AML-193 (cell line): ENCODE results near the gene EXOC3L4.

ENCODE experiments used
- DNase-seq, 2 experiments: peaks; one replicate each; lab custom pipeline; 2025; lab: John Stamatoyannopoulos, UW

EXOC3L4 gene

DNA sequence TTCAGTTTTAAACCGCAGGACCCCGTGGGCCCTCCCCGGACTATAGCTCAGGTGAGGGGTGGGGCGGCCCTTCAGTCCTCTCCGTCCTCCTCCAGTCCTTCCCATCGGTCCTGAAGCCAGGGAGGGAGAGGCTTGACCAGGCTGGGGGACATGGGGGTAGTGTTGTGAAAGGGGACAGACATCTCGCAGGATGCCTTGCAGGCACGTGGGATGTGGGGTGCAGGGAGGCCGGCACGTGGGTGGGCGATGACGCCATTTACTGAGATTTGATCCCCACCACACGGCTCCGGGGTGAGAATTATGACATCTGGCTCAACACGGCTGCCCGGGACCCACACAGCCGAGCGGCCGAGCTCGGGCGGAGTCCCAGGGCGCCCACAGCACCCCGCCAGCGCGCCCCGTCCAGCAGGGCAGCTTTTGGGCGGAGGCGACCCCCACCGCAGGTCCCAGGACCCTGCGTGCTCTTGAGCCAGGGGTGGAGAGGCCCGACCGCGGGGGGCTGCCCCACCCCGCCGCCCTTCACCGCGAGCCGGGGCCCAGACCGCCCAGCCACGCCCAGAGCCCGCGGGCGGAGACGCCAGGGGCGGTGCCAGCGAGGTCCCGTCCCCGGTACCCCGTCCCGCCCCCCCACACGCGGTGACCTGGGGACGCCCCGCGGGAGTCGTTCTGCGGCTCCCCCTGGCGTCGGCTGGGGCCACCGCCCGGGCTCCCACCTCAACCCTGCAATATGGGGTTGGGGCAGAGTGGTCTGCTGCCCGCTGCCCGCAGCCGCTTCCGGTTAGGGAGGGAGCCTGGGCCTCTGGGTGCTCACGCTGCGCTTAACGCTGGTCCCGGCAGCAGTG, 3.3 kb upstream of the EXOC3L4 start:
- peak; percentile 39 to 45 for DNase-seq

DNA sequence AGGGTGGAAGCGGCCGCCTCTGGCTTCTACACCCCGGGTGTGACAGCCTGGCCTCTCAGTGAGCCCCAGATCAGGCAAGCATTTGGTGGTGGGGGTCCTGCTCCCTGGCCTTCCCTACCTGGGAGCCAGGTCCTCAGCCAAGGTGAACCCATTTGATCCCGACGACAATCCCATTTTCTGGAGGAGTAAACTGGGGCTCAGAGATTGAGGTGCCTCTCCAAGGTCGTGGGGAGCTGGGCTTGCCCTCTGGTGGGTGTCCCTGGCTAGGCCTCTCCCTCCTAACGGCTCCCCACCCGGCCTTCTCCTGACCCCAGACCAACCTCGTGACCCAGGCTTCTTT, 2.7 kb upstream of the EXOC3L4 start:
- no peak for DNase-seq

DNA sequence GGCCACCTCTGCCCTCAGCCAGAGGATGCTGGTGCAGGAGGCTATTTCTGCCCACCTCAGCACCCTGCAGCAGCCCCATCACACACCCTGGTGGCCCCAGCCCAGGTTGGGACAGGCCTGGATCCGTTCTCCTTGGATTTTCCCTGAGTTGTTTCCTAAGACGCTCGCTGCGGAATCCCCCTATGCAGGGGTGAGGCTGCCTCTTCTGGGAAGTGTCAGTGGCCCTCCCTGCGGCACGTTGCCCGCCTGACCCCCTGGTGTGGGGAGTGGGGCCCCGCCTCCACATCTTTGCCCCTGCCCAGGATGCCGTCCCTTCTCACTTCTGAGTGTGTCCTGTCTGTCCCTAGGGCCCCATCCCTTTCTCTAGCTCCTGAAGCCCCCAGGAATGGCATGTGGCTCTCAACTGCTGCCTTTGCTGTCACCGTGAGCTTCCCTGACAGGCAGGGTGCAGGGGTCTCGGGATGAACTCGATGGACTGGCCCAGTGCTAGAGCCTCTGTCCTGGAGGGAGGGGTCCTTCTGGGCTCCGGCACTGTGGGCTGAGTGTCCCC, 594 bp upstream of the EXOC3L4 start:
- DNase-seq, result no peak

DNA sequence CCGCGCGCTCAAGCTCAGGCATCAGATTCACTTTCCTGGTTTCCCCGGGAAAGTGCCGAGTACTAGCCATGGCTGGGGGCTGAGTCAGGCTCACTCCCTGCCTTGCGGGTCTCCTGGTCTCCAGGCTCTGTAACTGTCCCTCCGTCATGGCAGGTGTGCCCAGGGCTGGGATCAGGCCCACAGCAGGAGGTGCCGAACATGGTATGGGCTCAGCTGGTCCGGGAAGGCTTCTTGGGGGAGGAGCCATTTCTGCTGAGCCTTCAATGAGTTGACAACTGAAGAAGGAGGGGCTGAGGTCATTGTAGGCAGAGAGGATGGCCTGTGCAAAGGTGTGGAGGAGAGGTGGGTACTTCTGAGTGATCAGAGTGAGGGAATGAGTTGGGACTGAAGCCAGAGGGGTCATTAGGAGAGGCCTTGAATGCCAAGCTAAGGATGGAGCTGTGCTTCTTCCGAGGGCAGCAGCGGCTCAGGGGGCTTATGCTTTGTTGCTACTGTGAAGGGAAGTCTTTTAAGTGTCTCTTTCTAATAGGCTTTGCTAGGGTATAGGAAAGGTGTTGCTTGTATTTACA, 769 bp downstream of the EXOC3L4 start:
- no peak for DNase-seq

DNA sequence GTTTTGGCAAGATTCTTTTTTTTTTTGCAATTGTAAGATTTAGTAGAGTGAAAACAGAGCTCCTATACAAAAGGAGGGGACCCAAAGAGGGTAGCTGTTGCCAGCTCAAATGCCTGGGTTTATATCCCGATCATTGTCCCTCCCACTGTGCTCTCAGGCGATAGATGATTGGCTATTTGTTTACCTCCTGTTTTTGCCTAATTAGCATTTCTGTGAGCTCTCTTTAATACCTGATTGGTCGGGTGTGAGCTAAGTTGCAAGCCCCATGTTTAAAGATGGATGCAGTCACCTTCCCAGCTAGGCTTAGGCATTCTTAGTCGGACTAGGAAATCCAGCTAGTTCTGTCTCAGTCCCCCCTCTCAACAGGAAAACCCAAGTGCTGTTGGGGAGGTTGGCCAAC, 1.9 kb downstream of the EXOC3L4 start:
- no peak for DNase-seq

DNA sequence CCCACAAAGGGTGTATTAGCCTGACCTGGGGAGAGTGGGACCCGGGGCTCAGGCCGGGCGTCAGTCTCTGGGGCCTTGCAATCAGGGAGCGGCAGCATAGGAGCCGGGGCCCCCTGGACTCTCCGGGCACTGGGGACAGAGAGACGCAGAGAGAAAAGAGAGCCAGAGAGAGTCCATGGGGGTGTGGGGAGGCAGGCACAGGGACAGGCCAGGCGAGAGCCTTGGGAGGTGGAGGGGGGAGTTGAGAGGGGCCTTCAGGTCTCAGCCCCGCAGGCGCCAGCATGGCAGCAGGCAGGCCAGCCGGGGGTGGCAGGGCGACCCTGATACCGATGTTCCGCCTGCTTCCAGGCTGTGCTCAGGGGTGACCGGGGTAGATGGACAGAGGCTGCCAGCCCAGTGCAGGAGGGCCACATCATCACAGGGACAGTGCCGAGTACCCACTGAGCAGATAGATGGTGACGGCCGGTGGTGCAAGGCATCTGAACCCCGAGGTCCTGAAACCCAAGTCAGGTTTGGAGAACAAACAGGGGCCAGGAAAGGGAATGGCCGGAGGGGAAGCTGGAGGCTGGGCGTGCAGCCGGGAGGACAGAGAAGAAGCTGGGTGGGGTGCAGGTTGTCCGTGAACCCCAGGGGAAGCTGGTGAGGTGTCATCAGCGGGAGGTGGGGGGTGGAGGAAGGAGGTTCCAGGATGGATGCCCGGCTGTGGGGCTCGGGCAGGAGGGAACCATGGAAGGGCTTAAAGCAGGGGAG, 2.9 kb downstream of the EXOC3L4 start:
- no peak for DNase-seq

DNA sequence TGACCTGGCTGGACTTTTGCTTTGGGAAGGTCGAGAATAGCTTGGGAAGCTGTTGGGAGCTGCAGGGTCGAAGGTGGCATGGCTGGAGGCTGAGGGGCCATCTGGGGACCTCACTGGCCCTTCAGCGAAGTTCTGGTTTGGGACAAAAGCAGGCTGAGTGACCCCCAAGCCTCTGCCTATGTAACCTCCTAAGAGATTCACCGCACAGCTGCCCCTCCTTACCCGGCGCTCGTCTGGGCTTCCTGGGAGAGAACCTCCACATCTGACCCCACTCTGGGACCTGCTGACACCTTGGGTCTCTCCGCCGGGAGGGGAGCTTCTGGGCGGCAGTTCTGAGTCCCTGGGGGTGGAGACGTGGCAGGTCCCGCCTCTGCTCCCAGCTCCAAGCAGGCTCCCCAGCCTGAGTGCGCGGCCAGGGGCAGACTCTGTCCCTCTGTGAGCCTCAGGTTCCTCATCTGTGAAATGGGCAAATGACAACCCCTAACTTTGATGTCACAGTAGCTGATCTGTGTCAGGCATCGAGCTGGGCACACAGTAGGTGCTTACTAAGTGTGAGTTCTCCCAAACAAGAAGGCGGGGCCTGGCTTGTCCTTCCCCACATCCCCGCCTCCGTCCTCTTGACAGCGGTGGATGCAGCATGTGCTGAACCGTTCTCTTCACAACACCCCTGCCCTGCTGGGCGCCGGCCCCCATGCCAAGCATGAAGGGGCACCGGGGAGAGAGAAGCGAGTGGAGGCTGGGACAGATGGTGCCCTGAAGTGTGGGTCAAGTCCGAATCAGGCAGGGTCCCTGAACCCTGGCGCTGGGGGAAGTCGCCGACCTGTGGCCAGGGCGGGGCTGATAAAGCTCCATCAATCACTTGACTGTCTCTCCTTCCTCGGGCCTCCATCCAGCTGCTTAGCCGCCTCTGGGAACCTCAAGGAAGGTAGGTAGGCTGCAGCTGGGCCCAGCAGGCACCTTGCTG, 3.8 kb downstream of the EXOC3L4 start:
- no peak for DNase-seq

DNA sequence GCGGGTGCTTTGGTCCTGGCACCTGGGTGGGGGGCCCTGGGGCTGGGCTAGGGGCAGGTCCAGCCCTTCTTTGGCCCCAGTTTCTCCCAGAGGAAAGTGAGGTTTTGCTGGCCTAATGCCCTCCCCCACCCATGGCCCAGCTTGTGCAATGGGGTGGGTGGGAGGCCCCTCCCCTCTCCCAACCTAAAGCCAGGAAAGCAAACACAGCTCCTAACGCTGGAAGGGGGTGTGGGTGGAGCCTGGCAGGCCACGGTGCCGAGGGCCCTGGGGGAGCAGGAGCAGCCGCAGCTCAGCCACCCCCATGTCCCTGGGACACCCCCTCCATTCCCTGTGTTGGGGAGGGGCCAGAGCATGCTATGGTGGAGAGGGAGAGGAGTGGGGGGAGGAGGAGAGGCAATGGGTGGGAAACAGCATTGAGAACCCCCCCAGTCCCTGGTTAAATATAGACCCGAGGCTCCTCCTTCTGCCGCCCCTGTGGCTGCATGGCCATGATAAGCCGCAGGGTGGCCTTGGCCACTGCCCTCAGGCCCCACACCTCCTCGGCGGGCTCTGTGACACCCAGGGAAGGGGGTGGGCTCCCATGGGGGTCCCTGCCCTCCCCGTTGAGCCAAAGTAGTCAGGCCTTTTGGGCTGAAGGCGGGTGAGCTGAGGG, 4.7 kb downstream of the EXOC3L4 start:
- no peak for DNase-seq

DNA sequence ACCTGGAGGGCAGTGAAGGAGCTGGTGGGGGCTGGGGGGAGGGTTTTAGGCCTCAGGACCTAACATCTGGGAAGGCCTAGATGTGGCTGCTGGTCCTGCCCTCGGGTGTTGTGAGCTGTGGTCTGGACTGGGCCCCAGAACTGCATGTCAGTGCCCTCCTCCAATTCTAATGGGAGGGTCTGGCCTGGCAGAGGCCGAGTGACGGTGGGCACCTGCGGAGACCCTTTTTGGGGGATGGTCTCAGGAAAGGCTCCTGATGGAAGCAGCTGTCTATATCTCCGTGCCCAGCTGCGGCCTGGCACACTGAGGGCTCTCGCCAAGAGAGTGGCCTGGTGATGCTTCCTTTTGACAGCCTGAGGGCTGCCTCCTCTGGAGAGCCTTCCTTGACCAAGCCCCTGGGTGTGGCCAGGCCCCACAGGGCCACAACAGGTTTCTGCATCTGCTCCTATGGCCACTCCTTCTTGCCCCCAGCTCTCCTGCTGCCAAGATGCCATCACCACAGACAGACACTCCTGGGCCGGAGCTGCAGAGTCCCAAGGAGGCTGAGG, 5.3 kb downstream of the EXOC3L4 start:
- DNase-seq, result no peak

DNA sequence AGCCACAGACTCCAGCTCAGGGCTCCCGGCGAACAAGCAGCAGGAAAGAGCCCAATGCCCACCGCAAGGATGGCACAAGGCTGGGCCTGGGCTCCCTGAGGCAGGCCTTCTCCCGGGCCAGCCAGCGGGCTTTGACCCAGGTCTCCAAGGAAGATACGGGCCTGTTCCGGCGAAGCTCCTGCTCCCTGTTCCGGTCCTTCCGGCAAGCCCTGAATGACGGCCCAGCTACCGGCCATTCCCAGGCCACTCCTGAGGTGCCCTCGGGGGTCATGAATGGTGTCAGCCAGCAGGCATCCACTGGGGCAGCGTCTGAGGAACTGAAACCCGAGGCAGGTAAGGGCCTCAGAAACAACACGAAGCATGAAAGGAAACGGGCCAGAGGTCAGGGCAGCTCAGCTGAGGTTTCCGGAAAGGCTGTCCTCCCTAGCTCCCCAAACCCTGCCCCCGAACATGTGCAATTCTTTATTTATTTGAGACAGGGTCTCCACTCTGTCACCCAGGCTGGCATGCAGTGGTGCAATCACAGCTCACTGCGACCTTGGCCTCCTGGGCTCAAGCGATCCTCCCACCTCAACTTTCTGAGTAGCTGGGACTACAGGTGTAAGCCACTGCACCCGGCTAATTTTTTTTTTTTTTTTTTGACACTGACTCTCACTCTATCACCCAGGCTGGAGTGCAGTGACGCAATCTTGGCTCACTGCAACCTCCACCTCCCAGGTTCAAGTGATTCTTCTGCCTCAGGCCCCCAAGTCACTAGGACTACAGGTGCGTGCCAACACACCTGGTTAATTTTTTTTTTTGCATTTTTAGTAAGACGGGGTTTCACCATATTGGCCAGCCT, 6.0 kb downstream of the EXOC3L4 start:
- DNase-seq, result no peak

DNA sequence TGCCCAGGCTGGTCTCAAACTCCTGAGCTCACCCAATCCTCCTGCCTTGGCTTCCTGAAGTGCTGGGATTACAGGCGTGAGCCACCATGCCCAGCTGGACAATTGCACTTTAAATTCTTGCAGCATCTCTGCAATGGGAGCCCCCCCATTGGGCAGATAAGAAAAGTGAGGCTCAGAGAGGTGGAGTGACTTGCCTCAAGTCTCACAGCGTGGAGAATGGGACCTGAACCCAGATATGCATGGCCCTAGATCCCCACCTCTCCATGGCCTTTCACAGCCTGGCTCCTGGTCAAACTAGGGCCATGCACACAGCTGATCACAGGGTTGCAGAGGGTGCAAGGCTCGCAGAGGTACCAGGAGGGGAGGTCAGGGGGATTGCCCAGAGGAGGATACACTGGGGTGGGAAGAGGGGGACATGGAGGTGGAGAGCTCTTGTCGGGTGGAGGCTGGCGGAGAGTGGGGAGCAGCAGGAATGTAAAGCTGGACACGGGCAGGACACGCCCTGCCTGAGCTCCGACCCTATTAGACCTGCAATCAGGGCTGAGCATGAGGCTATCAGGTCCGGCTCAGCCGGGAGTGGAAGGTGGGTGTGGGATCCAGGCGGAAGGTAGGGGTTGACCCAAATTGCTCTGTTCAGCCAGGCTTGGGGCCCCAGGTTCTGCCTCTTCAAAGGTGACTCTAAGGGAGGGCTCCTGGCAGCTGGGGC, 6.9 kb downstream of the EXOC3L4 start:
- DNase-seq, result no peak

DNA sequence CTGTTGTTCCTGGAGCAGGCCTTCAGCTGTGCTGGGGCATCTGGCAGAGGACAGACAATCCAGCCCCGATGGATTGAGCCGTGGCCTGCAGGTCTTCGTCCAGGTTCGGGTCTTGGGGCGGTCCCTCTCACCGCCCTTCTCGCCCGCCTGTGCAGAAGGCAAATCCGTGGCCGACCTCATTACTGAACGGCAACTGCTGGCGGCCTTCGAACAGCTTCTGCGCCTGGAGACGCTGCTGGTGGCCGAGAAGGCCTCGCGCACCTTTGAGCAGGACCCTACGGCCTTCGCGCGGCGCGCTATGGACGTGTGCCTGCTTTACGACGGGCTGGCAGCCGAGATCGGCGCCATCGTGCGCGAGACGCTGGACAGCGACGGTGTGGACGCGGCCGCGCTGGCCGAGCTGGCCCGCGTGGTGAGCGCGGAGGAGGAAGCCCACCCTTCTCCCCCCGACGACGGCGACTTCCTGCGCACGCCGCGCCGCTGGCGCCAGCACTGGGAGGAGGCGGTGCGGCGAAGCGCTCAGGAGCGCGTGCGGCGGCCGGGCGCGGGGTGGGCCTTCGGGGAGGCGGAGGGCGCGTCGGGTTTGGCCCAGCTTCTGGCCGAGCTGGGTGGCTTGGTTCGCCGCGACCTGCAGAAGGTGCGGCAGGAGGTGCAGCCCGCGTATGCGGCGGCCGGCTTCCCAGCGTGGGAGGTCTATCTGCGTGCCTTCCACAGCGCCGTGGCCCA, 7.6 kb downstream of the EXOC3L4 start:
- DNase-seq, result no peak

DNA sequence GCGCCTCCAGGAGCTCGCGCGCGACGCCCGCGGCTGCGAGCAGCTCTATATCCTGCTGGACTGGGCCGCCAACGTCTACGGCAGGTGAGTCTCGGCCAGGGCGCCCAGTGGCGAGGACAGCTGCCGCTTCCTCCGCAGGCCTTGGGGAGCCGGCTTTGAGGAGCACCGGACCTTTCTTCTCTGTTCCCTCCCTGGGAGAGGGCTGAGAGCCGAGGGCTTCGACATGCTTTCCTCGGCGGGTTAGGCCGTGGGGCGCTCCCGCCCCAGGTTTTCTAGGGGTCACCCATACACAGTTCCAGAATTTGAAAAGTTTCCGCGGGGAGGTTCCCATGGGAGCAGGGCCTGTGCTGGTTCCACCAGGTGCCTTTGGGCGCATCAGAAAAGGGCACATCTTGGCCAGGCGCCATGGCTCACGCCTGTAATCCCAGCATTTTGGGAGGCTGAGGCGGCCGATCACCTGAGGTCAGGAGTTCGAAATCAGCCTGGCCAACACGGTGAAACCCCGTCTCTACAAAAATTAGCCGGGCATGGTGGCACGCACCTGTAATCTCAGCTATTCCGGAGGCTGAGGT, 8.2 kb downstream of the EXOC3L4 start:
- no peak for DNase-seq

DNA sequence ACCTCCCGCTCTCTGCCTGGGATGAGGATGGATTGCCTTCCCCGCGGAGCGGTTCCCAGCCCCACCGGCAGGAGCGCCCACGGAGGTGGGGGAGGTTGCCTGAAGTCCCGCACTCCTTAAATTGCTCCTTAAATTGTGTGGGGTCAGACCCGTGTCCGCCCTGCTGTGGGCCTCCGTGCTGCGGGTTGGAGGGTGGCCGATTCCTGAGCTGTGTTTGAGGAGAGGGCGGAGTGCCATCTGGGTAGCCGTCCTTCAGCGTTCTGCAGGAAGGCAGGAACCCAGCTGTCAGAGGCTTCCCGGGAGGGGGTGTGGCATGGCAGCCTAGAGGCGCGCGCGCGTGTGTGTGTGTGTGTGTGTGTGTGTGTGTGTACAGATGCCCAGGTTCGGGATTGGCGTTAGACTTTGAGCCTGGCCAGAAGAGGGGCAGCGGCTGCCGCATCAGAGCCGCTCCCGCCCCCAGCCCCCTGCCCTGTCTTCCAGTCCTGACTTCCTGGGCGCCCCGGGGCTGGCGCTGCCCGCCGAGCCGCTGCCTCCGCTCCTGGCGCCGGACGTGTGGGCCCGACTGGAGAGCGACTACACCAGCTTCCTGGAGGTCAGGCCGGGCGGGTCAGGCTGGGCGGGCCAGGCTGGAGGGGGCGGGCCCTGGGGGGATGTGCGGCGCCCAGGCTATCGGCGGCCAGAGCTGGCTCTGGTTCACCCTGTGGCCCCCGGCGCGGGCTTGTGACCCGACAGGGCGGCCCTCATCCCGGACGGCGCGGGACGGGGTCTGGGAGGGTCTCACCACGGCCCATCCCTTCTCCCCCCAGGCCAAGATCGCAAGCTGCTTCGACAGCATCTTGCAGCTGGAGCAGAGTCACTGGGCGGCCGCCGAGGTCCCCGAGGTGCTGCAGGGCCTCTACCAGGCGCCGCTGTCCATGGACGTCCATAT, 9.2 kb downstream of the EXOC3L4 start:
- DNase-seq, result no peak

DNA sequence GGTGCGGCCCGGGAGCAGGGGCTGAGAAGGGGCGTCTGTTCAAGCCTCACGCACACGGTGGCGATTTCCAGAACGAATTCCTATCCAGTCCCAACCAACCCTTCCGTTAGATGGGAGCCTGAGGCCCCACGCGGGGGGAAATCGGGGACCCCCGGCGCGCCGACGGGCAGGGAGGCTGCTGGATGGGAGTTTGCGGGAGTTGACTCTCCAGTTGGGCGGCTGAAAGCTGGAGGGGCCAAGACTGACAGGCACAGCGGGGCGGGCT, 9.8 kb downstream of the EXOC3L4 start:
- DNase-seq, result no peak

DNA sequence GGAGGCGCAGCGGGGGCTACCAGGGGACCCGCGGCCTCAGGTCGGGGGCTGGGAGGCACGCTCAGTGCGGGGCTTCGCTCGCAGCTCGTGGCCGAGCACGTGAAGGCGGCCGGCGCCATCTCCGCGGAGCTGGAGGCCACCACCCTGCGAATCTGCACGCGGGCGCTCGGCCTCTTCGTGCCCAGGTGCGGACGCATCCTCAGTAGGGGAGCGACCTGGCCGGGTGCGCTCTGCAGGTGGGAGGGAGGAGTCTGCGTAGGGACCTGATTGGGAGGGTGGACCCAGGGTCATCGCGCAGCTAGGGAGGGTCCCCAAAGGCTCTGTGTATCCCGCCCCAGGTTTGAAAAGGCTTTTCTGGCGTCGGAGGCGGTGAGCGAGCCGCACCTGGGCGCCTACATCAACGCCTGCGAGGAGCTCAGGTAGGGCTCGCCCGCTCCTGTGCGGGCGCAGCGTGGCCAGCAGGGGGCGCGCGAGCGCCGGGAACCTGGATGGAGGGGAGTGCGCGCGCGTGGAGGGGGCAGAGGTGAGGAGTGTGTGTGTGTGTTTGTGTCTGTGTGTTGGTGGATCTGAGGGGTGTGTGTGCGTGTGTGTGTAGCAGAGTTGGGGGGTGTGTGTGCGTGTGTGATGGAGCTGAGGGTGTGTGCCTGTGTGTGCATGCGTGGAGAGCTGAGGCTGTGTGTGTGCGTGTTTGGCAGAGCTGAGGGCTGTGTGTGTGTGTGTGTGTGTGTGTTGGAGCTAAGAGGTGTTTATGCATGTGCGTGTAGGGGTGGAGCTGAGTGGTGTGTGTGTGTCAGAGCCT, 10.3 kb downstream of the EXOC3L4 start:
- DNase-seq, result peak in 1 of 2 experiments; percentile 18
